GM19324 (cell line): ENCODE measurements around the gene IFI6.
A peak's percentile ranks its signal among the peaks of the same experiment; 100 is the strongest.

ENCODE experiments used
- ATAC-seq: cut with Tn5 transposase; IDR thresholded peaks from one replicate; pipeline ENCODE4 v1.9.1; 2021; ENCODE audit warnings: mild to moderate bottlenecking, moderate library complexity; ENCODE audit not compliant: unreplicated experiment, low FRiP score

The IFI6 gene

DNA sequence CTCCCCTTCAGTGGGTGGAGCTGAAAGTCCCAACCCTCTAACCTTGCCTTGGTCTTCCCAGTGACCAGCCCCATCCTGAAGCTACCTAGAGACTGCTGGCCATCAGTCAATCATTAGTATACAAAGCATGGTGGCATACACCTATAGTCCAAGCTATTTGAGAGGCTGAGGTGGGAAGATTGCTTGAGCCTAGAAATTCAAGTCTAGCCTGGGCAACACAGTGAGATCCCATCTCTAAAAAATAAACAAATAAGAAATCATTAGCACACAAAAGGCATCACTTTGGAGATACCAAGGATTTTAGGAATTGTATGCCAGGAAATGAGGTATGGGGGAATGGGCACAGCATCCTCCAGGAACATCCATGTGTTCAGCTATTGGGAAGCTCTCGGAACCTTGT lies 4.4 kb upstream of the IFI6 start:
- no peak for ATAC-seq

DNA sequence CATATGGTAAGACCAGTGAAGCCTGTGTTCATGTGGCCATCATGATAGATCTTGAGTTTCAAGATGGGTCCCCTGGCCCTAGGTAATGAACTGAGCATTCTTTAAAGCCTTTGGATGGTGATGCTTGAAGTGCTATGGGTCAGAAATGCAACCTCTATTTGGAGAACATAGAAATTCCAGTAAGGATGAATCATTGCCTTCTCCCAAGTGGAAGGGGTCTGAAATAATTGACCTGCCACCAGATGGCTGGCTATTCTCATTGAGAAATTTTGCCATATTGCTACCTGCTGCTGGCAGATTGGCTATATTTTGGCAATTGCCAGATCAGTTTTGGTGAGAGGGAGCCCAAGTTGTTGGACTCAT lies 739 bp upstream of the IFI6 start:
- ATAC-seq, result no peak

DNA sequence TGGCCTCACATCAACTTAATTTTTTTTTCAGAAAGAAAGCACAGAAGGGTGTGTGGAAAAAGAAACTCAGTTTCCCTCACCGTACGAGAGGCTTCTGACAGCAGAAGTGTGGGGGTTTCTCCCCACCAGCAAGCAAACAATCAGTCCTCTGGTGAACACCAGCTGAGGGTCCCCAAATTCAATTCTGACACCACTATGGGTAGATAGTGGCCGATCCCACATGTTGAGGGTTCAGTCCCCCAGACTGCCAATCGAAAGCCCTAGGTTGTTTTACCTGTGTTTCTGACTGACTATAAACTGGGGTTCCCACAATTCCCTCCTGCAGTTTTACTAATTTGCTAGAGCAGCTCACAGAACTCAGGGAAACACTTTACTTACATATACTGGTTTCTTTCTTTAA lies 2.1 kb downstream of the IFI6 start:
- ATAC-seq, result no peak

DNA sequence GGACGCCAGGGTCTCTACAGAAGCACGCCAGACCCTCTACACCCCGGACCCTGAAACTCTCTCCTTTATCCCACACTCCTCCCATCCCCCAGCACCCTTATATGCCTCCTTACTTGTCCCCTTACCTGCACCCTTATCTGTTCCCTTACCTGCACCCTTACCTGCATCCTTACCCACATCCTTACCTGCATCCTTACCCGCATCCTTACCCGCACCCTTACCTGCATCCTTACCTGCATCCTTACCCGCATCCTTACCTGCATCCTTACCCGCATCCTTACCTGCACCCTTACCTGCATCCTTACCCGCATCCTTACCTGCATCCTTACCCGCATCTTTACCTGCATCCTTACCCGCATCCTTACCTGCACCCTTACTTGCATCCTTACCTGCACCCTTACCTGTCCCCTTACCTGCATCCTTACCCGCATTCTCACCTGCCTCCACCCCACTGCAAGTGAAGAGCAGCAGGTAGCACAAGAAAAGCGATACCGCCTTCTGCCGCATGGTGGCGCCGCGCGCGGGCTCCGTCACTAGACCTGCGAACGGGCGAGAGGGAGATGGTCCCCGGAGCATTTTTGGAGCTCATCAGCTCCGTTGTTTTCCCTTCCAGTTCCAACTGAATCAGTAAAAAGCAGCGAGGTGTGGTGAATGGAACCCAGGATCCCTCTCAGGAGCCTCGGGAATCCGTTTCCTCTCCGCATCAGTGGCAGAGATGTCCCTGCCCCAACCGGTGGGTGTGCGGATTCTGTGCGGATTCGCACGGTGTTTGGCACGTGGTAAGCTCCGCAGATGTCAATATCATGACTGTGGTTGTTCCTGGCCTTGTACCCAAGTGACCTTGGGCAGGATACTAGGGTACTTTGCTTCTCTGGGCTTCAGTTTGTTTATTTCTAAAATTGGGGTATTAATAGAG lies 2.9 kb downstream of the IFI6 start:
- no peak for ATAC-seq

DNA sequence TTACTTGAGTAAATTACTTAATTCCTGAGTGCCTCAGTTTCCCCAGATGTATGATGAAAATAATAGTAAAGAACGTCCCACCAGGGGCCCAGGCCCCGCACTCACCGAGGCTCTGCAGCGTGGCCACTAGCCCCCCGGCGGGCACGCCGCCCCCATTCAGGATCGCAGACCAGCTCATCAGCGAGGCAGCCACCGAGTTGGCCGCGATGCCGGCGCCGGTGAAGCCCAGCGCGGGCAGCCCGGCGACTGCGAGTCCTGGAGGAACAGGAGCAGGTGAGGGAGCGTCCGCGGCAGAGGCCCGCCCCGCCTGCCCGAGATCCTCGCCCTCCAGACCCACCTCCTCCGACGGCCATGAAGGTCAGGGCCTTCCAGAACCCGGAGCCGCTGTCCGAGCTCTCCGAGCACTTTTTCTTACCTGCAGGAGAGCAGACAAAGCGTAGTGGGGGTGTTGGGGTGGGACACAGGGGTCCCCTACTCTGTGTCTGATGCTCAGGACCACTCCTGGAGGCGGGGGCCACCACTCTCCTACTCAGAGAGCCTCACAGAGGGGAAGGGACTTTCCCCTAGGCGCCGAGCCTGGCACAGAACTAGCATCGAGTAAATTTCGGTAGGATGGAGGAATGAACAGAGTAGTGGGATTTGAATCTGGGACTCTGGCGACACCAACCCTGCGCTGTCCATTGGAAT lies 3.7 kb downstream of the IFI6 start:
- no peak for ATAC-seq

DNA sequence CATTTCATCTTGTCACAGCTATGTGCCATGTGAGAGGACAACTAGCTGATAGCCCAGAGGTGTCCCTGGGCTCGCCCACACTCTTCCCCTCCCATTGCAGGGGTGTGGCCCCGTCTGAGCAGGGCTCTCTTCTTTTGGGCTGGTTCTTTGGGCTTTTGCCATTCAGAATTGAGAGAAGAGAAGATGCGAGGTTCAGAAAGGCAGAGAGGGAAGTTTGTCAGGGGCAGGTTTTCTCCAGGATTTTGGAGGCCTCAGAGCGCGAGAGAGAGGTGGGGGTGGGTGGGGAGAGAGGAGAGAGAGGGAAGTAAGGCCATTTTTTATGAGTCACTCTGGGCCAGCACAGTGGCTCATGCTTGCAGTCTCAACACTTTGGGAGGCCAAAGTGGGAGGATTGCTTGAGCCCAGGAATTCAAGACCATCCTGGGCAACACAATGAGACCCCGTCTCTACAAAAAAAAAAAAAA lies 5.2 kb downstream of the IFI6 start:
- ATAC-seq, result no peak

DNA sequence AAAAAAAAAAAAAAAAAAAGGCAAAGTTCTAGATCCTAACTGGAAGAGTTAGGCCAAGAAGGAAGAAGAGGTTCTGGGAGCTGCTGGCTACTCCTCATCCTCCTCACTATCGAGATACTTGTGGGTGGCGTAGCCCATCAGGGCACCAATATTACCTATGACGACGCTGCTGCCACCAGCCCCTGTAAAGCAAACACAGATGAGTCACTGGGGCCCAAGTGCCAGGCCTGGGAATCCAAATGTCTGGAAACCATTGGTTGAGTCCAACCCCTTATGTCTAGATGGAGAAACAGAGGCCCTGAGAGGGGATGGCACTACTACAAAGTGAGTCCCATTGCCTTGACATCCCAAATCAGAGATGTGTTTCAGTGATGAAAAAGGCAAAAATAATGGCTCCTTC lies 5.7 kb downstream of the IFI6 start:
- no peak for ATAC-seq

DNA sequence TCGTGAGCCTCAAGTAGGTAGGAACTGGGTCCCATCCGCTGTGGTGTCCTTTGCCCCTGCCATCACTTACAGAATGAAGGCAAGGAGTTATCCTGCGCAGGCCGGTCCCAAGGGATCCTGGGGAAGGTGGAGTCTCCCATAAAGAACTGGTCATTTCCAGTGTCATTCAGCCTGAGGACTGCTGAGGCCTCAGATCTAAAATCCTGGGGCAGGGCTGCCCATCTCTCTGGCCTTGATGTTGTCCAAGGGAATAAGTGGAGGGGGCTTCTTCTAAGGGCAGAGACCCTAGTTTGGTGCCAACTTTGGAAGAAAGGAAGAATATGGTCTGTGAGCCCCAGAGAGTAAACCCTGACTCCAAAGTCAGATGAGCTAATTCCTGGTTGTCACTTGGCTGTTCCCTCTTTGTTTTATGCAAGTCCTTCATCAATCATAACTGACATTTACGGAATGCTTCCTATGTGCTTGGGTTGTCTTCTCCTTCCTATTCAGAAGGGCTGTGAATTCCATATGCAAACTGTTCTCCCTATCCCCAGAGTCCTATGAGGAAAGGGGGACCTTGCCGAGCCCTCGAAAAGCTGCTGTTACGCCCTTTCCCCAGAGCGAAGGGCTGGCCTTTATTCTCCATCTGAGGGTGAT lies 6.9 kb downstream of the IFI6 start:
- no peak for ATAC-seq

DNA sequence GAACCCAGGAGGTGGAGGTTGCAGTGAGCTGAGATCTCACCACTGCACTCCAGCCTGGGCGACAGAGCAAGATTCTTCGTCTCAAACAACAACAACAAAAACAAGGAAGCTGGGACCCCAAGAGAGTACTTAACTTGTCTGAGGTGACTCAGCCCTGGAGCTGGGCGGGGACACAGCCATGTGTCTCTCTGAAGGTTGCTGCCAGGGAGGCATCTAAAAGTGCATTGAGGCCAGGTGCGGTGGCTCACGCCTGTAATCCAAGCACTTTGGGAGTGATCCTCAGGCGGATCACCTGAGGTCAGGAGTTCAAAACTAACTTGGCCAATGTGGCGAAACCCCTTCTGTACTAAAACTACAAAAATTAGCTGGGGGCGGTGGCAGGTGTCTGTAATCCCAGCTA lies 7.7 kb downstream of the IFI6 start:
- no peak for ATAC-seq

DNA sequence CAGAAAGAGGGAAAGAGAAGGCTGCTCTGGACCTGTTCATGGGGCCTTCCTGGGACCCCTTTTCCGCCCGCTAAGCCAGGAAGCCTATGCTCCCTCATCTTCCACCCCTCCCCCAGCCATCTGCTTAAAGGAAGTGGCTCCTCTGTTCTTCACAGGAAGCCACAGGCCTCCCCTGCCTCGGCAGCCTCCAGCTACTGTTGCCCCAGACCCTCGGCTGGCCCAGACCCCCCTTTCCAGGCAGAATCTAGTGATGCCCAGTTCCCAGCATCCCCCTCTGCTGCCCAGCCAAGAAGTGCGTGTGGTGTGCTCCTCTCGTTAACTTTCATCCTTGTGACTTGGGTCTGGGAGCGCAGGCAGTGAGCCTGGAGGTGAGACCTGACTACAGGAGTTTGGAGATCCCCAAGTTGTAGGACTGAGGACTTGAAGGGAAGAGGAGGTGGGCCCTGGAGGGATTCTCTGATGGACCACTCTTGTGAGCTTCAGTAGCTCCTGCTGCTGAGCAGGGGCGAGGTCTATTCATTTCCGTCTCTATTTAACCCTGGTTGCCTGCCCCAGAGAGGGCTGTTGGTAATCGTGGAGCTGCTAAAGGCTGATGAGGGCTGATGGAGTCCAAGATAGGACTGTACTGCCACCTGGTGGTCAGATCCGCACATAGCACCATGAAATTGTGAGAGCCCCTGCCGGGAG lies 9.1 kb downstream of the IFI6 start:
- ATAC-seq, result peak; percentile 23

DNA sequence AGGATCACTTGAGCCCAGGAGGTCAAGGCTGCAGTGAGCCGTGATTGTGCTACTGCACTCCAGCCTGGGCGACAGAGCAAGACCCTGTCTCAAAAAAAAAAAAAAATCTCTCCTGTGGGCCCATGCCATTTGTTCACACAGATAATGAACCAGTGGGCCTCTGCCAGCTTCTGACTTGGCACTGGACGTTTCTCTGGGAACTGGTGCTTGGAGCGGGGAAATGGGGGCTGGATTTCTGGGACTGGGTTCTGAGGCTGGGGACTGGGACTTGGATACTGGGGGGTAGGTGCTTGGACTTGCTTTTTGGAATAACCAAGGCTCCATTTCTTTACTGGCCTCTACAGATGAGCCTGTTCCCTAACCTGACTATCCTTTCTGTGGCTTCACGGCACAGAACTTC lies 9.7 kb downstream of the IFI6 start:
- ATAC-seq, result no peak

DNA sequence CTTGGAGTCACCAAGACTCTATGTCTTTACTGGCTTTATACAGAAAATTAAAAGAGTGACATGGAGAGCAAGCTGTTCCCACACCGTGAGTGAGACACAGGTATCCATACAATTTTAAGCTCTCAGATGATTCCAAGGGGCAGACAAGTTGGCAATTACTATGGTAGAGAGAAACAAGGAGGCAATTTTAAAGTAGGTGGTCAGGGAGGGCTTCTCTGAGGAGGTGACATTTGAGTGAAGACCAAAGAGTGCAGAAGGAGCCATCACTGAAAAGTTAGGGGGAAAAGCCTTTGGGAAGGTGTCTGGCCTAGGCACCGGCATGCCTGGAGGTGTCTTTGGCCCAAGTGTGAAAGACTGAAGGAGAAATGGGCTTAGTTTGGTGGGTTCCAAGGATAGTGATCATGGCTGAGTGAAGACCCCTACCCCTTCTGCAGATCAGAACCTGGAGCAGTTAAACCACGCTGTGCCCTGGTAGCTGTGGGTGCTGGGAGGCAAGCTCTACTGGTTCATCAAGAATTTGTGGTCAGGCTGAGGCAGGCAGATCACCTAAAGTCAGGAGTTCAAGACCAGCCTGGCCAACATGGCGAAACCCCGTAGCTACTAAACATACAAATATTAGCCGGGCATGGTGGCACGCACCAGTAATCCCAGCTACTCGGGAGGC lies 10.4 kb downstream of the IFI6 start:
- ATAC-seq, result no peak

DNA sequence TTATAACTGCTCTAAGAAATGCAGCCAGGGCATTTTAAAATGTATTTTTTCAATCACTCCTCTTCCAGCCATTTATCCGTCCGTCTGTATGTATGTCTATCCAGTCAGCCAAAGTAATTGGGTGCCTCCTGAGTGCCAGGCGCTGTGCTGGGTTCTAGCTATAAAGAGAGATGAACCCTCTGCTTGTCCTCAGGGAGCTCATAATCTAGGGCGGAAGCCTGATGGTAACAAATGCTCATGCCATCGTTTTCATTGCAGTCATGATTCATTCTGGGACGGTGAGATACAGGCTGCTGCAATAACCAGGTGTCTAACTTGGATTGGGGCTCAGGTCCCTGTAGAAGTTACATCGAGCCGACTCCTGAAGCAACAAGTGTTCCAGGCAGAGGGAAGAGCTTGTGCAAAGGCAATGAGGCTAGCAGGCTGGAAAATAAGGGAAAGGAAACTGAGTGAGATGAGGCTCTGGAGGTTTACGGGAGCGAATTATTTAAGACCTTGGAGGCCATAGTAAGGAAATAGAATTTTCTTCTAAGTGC lies 11.6 kb downstream of the IFI6 start:
- no peak for ATAC-seq

DNA sequence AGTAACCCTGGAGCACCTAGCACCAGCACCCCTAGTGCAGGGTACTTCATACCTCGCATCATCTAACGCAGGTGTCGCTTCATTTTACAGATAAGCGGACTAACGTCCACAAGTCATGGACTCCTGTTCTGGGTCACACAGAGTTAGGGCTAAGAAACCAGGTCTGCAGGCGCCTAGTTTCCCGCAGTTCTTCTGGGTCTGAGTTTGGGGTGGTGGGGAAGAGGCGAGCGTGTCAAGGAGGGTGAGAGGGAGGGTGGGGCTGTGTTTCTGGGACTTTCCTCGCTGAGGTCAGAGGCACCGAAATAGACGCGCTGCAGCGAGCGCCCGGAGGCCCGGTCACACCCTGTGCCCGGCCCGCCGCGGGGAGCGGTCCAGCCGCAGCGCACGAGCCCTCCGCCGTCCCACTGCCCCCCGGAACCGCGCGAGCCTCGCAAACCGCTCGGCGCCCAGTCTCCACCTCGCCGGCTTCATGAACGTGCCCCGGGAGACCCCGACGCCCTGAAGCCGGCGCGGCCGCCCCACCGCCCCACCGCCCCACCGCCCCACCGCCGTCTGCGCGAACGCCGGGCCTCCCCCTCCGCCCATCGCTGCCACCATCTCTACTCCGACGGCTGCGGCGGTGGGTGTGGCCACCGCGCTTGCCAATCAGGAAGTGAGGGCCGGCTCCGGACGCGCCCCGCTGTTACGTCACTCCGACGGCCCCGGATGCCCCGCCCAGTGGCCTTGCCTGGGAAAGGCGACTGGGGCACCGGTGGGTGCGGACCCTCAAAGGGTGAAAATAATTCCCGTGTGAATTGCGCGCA lies 12.3 kb downstream of the IFI6 start:
- ATAC-seq, result peak; percentile 78

DNA sequence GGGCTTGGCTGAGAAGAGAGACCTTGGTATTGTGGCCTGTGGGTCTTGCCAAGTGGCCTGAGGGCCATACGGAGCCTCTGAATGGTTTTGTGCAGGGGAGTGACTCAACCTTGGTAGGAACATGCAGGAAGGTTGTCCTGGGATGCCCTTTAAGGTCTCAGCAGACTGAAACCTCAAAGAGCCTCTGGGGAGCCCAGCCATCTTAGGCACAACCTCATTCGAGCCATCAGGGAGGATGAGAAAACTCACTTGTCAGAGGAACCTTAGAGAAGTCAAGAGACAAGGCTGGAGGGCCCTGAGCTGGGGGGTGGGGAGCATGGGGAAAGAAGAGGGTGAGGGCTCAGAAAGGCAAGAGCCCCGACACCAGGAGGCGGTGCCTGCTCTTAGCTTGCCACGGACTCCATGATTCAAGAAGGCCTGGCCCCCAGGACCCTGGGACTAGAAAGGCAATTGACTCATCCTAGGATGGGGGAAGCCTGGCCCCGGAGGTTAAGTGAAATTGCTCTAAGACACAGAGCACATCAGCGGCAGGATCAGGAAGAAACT lies 13.0 kb downstream of the IFI6 start:
- ATAC-seq, result peak; percentile 3

DNA sequence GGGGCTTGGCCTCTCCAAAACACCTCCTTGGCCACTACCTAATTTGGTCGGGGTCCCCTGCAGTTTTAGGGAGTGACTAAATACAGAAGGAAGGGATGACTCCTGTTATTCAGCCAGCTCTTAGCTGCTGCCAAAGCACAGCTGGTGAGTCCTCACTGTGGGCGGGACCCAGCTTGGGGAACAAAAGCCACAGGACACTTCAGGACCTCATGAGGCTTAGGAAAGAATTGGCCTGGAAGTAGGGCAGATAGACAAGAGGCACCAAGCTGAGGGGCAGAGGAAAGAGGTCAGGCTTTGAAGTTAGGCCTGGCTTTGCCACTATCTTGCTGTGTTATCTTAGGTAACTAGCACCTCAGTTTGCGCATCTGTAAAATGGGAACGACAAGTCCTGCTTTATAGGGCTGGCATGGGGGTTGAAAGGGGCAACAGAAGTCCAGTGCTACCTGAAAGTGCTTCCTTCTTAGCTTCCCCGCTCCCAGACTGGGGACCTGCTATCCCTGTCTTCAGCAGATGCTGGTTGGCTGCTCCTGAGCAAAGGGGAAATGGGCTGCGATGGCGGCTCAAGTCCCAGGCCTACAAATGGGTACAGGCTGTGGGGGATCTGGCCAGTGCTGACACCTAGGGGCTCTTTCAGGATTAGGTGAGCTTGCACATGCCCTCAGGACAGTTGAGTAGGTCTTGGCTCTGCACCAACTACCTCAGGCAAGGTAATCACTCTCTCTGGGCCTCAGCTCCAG lies 15.7 kb downstream of the IFI6 start:
- no peak for ATAC-seq

DNA sequence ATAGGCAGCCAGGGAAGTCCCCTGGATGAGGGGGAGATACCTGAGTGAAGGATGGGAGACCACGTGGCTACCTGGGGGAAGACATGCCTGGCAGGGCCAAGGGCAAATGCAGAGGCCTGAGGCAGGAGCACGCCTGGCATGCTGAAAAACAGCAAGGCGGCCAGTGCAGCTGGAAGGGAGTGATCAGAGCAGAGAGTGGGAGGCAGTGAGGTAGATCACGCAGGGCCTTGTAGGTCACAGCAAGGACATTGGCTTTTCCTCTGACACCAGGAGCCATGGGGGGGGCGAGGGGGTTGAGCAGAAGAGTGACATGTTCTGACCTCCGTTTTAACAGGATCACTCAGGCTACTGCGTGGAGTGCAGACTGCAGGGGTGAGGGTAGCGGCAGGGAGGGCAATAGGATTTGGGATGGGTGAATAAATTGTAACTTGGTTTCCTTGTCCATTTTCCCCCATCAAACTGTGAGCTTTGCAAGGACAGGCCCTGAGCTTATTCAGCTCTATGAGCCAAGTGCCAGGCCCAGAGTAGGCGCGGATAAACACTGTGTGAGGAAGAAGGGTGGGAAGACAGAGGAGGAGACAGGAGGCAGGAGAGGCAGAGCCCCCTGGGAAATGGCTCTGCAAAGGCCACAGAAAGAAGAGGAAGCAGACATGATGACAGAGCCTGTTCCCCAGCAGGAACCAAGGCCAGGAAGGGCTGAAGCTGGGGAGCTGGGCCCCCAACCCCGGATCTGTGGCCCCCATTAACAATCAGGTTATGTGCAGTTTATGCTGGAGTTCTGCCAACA lies 16.6 kb downstream of the IFI6 start:
- no peak for ATAC-seq
